SK-N-SH (cell line): ENCODE data around the gene TPRA1. TPM values are rescaled to one million over a fixed set of nuclear protein-coding genes. Genes with fewer than 3 reads are reported as not detected.

ENCODE experiments used
- CTCF ChIA-PET: fragments of 300-600, 350-600 bp; formaldehyde crosslinking; extraction: SDS; loops from one replicate; lab custom pipeline; 2021; lab: Yijun Ruan, JAX
- POLR2A ChIA-PET: fragments of 350-600 bp; sonication (Branson Sonifier 250); formaldehyde crosslinking; extraction: SDS; loops from one replicate; lab custom pipeline; 2020; ENCODE audit warnings: antibody characterized with exemption, inconsistent platforms; lab: Yijun Ruan, JAX
- DNase-seq: peaks from one replicate; pipeline ENCODE4 v3.0.0; 2012
- H2AFZ ChIP-seq: fragments of 200-600 bp; sonication (generic); 2 replicates; pipeline ENCODE4 v1.8.1; 2016; ENCODE audit warnings: antibody characterized with exemption, mild to moderate bottlenecking, low read depth
- H3F3A ChIP-seq: fragments of 200-600 bp; sonication (generic); replicated peaks from 2 replicates; pipeline ENCODE3; 2016; ENCODE audit warnings: antibody characterized with exemption, mild to moderate bottlenecking; ENCODE audit not compliant: insufficient read depth
- H3K27ac ChIP-seq, 2 experiments: fragments of 200-500 bp in 1 of 2; fragments of 200-600 bp in 1 of 2; sonication (Bioruptor generic) in 1 of 2; sonication (generic), shearing (Covaris generic) in 1 of 2; 2 replicates each; pipeline versions ENCODE4 v1.5.1 to v1.6.1; 2014 to 2016; ENCODE audit warnings: low read depth in 2 of 2, inconsistent platforms in 1 of 2, low read length in 1 of 2, mild to moderate bottlenecking in 1 of 2, mixed read lengths in 1 of 2
- H3K27me3 ChIP-seq: fragments of 200-600 bp; sonication (generic), shearing (Covaris generic); 2 replicates; pipeline ENCODE4 v1.6.1; 2016; ENCODE audit warnings: mixed run types; ENCODE audit not compliant: insufficient read depth
- H3K36me3 ChIP-seq, 2 experiments: fragments of 200-500 bp in 1 of 2; fragments of 200-600 bp in 1 of 2; sonication (Bioruptor generic) in 1 of 2; sonication (generic) in 1 of 2; replicated peaks in 1 of 2; 2 replicates each; pipeline versions ENCODE3 to v1.5.1; 2014 to 2016; ENCODE audit warnings: low read length in 1 of 2, mild to moderate bottlenecking in 1 of 2; ENCODE audit not compliant: insufficient read depth in 2 of 2, control insufficient read depth in 1 of 2
- H3K4me1 ChIP-seq, 2 experiments: fragments of 200-500 bp in 1 of 2; fragments of 200-600 bp in 1 of 2; sonication (Bioruptor generic) in 1 of 2; sonication (generic), shearing (Covaris generic) in 1 of 2; 2 replicates each; pipeline versions ENCODE4 v1.5.1 to v1.6.1; 2014 to 2016; ENCODE audit warnings: low read depth in 1 of 2, low read length in 1 of 2, mixed run types in 1 of 2; ENCODE audit not compliant: insufficient read depth in 2 of 2, control insufficient read depth in 1 of 2
- H3K4me2 ChIP-seq: fragments of 200-600 bp; sonication (generic), shearing (Covaris generic); 2 replicates; pipeline ENCODE4 v1.6.1; 2017; ENCODE audit warnings: mixed run types
- H3K4me3 ChIP-seq, 2 experiments: fragments of 200-500 bp in 1 of 2; fragments of 200-600 bp in 1 of 2; sonication (Bioruptor generic) in 1 of 2; sonication (generic), shearing (Covaris generic) in 1 of 2; 2 replicates each; pipeline versions ENCODE4 v1.5.1 to v1.8.1; 2014 to 2016; ENCODE audit warnings: low read depth in 2 of 2, inconsistent platforms in 1 of 2, low read length in 1 of 2, mild to moderate bottlenecking in 1 of 2, mixed read lengths in 1 of 2, moderate library complexity in 1 of 2
- H3K79me2 ChIP-seq: fragments of 200-600 bp; sonication (generic); 2 replicates; pipeline ENCODE4 v1.8.1; 2017; ENCODE audit warnings: mild to moderate bottlenecking; ENCODE audit not compliant: insufficient read depth
- H3K9ac ChIP-seq: fragments of 200-600 bp; sonication (generic); 2 replicates; pipeline ENCODE4 v1.6.1; 2017; ENCODE audit warnings: mixed run types
- H3K9me2 ChIP-seq: fragments of 200-600 bp; sonication (generic); 2 replicates; pipeline ENCODE4 v1.6.1; 2017; ENCODE audit warnings: mixed run types
- H3K9me3 ChIP-seq: fragments of 200-600 bp; sonication (generic); 2 replicates; pipeline ENCODE4 v1.6.1; 2017; ENCODE audit warnings: mixed run types, mild to moderate bottlenecking, moderate library complexity
- H4K20me1 ChIP-seq: fragments of 200-600 bp; sonication (generic); 2 replicates; pipeline ENCODE4 v1.6.1; 2017; ENCODE audit warnings: mild to moderate bottlenecking, mixed run types; ENCODE audit not compliant: insufficient read depth
- ELF1 ChIP-seq: IDR thresholded peaks from 2 replicates; pipeline ENCODE4 v1.4.0; 2012
- EP300 ChIP-seq, 2 experiments: IDR thresholded peaks; 2 replicates each; pipeline versions ENCODE4 v1.4.0 to v1.6.1; 2012; ENCODE audit warnings: borderline replicate concordance in 1 of 2, low read depth in 1 of 2, low read length in 1 of 2
- GABPA ChIP-seq: IDR thresholded peaks from 2 replicates; pipeline ENCODE4 v1.4.0; 2012; ENCODE audit warnings: low read depth, mild to moderate bottlenecking
- POLR2AphosphoS5 ChIP-seq: IDR thresholded peaks from 2 replicates; pipeline ENCODE4 v1.6.1; 2012; ENCODE audit warnings: low read depth, low read length
- RAD21 ChIP-seq: IDR thresholded peaks from 2 replicates; pipeline ENCODE4 v1.6.1; 2012; ENCODE audit warnings: mild to moderate bottlenecking, low read length
- RFX5 ChIP-seq: IDR thresholded peaks from 2 replicates; pipeline ENCODE4 v1.6.1; 2012; ENCODE audit warnings: mild to moderate bottlenecking, improper control_type of control experiment, low read length
- YY1 ChIP-seq: IDR thresholded peaks from 2 replicates; pipeline ENCODE4 v1.4.0; 2012; ENCODE audit warnings: low read depth, mild to moderate bottlenecking
- WGBS: methylation state at CpG from one replicate; pipeline ENCODE4 v1.1.6; 2017; ENCODE audit warnings: low lambda C conversion rate; 5-methylcytosine and 5-hydroxymethylcytosine counted together
- polyA plus RNA-seq, 3 experiments: library from polyadenylated mRNA; depleted of rRNA; stranded (reverse); fragments of >200 nt; gene quantifications; 2 replicates each; pipeline ENCODE4 v1.2.3, GENCODE V29; 2012
- TF ChIP-seq, protein P1 (sequence below): IDR thresholded peaks from 2 replicates; pipeline ENCODE4 v1.6.1; 2012; ENCODE audit warnings: mild to moderate bottlenecking, low read depth, low read length, moderate library complexity
- TF ChIP-seq, protein P2 (sequence below): IDR thresholded peaks from 2 replicates; pipeline ENCODE4 v1.4.0; 2012; ENCODE audit warnings: low read depth, borderline replicate concordance
- TF ChIP-seq, protein P3 (sequence below): IDR thresholded peaks from 2 replicates; pipeline ENCODE4 v1.4.0; 2012; ENCODE audit warnings: low read depth

TPRA1 gene
- polyA plus RNA-seq, 1 of the 3 experiments (the other 2 are of a cell fraction) = 26.3 TPM

DNA sequence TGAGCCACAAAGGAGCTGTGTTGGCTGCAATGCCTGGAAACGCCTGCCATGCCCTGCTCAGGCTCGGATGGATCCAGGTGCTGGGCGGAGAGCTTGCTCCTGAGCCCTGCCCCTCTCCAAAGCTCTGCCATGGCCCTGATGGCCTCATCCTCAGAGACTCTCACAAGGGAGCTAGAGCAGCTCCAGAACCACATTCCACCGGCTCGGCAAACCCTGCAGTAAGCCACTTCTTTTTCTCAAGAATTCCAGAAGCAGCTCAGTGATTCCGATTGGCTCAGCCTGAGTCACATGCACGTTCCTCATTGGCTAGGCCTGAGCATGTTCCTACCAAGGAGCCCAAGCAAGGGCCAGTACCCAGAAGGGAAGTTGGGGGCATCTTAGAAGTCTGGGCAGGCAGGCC is 24.8 kb downstream of the TPRA1 start:
- H3K4me1 ChIP-seq = no peaks in the 10 kb centered on the region; a peak in 1 of 4 replicates
- no peak overlapping the region for H3K4me3 ChIP-seq
- H3K9me2 ChIP-seq = no peaks in the 10 kb centered on the region
- 62% methylated on average over 3 of the region's 7 CpGs for WGBS
- H4K20me1 ChIP-seq = no peaks in the 10 kb centered on the region
- TF ChIP-seq, protein P1, sequence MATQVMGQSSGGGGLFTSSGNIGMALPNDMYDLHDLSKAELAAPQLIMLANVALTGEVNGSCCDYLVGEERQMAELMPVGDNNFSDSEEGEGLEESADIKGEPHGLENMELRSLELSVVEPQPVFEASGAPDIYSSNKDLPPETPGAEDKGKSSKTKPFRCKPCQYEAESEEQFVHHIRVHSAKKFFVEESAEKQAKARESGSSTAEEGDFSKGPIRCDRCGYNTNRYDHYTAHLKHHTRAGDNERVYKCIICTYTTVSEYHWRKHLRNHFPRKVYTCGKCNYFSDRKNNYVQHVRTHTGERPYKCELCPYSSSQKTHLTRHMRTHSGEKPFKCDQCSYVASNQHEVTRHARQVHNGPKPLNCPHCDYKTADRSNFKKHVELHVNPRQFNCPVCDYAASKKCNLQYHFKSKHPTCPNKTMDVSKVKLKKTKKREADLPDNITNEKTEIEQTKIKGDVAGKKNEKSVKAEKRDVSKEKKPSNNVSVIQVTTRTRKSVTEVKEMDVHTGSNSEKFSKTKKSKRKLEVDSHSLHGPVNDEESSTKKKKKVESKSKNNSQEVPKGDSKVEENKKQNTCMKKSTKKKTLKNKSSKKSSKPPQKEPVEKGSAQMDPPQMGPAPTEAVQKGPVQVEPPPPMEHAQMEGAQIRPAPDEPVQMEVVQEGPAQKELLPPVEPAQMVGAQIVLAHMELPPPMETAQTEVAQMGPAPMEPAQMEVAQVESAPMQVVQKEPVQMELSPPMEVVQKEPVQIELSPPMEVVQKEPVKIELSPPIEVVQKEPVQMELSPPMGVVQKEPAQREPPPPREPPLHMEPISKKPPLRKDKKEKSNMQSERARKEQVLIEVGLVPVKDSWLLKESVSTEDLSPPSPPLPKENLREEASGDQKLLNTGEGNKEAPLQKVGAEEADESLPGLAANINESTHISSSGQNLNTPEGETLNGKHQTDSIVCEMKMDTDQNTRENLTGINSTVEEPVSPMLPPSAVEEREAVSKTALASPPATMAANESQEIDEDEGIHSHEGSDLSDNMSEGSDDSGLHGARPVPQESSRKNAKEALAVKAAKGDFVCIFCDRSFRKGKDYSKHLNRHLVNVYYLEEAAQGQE = no peak
- TF ChIP-seq RFX5 = no peak
- TF ChIP-seq, protein P2, sequence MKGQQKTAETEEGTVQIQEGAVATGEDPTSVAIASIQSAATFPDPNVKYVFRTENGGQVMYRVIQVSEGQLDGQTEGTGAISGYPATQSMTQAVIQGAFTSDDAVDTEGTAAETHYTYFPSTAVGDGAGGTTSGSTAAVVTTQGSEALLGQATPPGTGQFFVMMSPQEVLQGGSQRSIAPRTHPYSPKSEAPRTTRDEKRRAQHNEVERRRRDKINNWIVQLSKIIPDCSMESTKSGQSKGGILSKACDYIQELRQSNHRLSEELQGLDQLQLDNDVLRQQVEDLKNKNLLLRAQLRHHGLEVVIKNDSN = peak; percentile 38; the same call in 1 of the 2 replicates
- no peak for DNase-seq
- H3K9ac ChIP-seq = no peak overlapping the region
- H3K36me3 ChIP-seq = peaks cover 0 to 5% of the 10 kb centered on the region in 2 experiments
- no peak overlapping the region for H2AFZ ChIP-seq
- ChIA-PET POLR2A (interaction anchor here (0.8 kb wide), 1 partner anchor 267 kb away, joined by 3 read pairs; no protein-coding TSS in a partner anchor), CTCF (interaction anchor here (1.2 to 3.2 kb wide), 3 partner anchors 9 to 17 kb away, joined by 4 to 30 read pairs (median 15); no protein-coding TSS in a partner anchor)
- H3K27me3 ChIP-seq = no peaks in the 10 kb centered on the region
- H3K9me3 ChIP-seq = no peaks in the 10 kb centered on the region
- H3K79me2 ChIP-seq = no peaks in the 10 kb centered on the region
- H3F3A ChIP-seq = no peaks in the 10 kb centered on the region
- H3K4me2 ChIP-seq = no peak overlapping the region
- no peak overlapping the region for H3K27ac ChIP-seq

DNA sequence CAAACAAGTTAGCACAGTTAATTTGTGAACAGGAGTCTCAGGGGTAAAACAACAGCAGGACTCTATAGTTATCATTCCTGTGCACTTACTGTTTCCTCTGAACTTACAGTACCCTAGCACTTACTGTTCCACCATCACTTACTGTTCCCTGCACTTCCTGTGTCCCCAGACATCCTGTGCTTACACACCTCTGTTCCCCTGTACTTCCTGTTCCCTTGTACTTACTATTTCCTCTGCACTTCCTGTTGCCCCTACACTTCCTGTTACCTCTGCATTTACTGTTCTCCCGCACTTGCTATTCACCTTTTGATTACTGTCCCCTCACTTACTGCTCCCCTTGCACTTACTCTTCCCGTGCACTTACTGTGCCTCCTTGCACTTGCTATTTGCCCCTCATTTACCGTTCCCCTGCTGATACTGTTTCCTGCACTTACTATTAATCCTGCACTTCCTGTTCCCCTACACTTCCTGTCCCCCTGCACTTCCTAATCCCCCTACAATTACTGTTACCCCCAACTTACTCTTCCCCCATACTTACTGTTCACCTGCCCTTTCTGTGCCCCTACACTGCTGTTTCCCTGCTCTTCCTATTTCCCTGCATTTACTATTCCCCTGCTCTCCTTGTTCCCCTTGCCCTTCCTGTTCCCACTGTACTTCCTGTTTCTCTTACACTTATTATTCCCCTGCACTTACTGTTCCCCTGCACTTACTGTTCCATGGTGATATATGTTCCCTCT is 30.3 kb downstream of the TPRA1 start:
- Histone ChIP-seq H3K27me3 (no peaks in the 10 kb centered on the region), H3K27ac (no peak overlapping the region), H4K20me1 (no peaks in the 10 kb centered on the region), H3K4me2 (no peak overlapping the region), H3K36me3 (no peaks in the 10 kb centered on the region), H3K4me3 (no peak overlapping the region), H3K9me3 (no peaks in the 10 kb centered on the region), H3K9ac (no peak overlapping the region), H2AFZ (0 out of 2 replicates have a peak overlapping the region, but pooled peaks have one; percentile 35), H3K79me2 (no peaks in the 10 kb centered on the region), H3F3A (no peaks in the 10 kb centered on the region), H3K4me1 (no peaks in the 10 kb centered on the region; a peak in 1 of 4 replicates), H3K9me2 (no peaks in the 10 kb centered on the region)
- 74% methylated on average over 3 of the region's 3 CpGs for WGBS
- ChIA-PET CTCF (no interaction called here), POLR2A (no interaction called here)
- TF ChIP-seq ELF1 (peak; percentile 30), POLR2AphosphoS5 (no peak), GABPA (peak; percentile 62), YY1 (no peak), RAD21 (no peak), EP300 (IDR thresholded peaks at IDR 0.05; ENCODE audit: borderline replicate concordance in 1 of 2, low read depth in 1 of 2, low read length in 1 of 2) (no peak)
- TF ChIP-seq, protein P3, sequence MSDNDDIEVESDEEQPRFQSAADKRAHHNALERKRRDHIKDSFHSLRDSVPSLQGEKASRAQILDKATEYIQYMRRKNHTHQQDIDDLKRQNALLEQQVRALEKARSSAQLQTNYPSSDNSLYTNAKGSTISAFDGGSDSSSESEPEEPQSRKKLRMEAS = no peak
- DNase-seq = no peak
